HG03064 (cell line): ENCODE measurements around the gene DPYSL5.
"Not testable (repeated sequence)": the region's sequence is repeated elsewhere in the genome, so short reads cannot be mapped to it uniquely, and the experiment has no call there.

ENCODE experiments used
- ATAC-seq: cut with Tn5 transposase; IDR thresholded peaks from one replicate; pipeline ENCODE4 v1.9.1; 2021; ENCODE audit warnings: low read depth; ENCODE audit not compliant: unreplicated experiment

Gene DPYSL5

GRCh38 chr2:26847655-26848335 is at the start of gene DPYSL5:
Gene DPYSL5, plus strand, starts transcription at chr2:26848132. Its CDS starts 50,368 bp downstream, at chr2:26898500.
- no peak for ATAC-seq

GRCh38 chr2:26801328-26801727 is 46.6 kb upstream of the DPYSL5 start:
- ATAC-seq: no peak

- no peak for ATAC-seq
Observed at GRCh38 chr2:26801796-26802195, 46.1 kb upstream of the DPYSL5 start.

GRCh38 chr2:26805241-26805676 is 42.7 kb upstream of the DPYSL5 start:
- no peak for ATAC-seq

GRCh38 chr2:26807788-26808460 is 40.0 kb upstream of the DPYSL5 start:
- ATAC-seq: no peak

GRCh38 chr2:26809211-26809610 is 38.7 kb upstream of the DPYSL5 start:
- ATAC-seq: no peak

GRCh38 chr2:26809876-26810577 is 37.9 kb upstream of the DPYSL5 start:
- no peak for ATAC-seq

GRCh38 chr2:26811261-26811660 is 36.7 kb upstream of the DPYSL5 start:
- ATAC-seq: no peak

GRCh38 chr2:26811791-26812694 is 35.9 kb upstream of the DPYSL5 start:
- ATAC-seq: no peak

GRCh38 chr2:26812731-26813130 is 35.2 kb upstream of the DPYSL5 start:
- no peak for ATAC-seq

GRCh38 chr2:26814072-26814765 is 33.7 kb upstream of the DPYSL5 start:
- ATAC-seq: not testable (repeated sequence)

- no peak for ATAC-seq
Observed at GRCh38 chr2:26816893-26817292, 31.0 kb upstream of the DPYSL5 start.

- ATAC-seq: no peak
Observed at GRCh38 chr2:26818255-26818654, 29.7 kb upstream of the DPYSL5 start.

GRCh38 chr2:26818972-26819371 is 29.0 kb upstream of the DPYSL5 start:
- ATAC-seq: no peak

- no peak for ATAC-seq
Observed at GRCh38 chr2:26820932-26821331, 27.0 kb upstream of the DPYSL5 start.

GRCh38 chr2:26822877-26823276 is 25.1 kb upstream of the DPYSL5 start:
- no peak for ATAC-seq

- no peak for ATAC-seq
Observed at GRCh38 chr2:26838121-26838906, 9.6 kb upstream of the DPYSL5 start.

GRCh38 chr2:26840937-26841610 is 6.9 kb upstream of the DPYSL5 start:
- no peak for ATAC-seq

GRCh38 chr2:26843041-26843440 is 4.9 kb upstream of the DPYSL5 start:
- ATAC-seq: no peak
